ENCODE results near the gene NAA25.

Gene NAA25

DNA sequence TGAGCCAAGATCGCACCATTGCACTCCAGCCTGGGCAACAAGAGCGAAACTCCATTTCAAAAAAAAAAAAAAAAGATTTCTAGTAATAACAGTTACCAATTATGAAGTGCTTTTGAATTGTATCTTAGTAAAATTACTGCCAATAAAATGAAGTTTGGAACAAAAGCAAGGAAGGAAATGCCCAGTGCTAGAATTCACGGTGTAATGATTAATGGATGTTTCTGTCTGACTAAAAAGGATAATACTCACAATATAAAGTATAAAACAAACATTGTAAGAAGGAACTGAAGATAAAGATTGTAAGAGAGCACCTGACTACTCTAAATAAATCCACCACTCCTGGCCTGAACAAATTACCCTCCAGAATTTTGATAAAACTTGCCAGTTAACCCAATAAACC is 99.7 kb downstream of the NAA25 start:
- H3K9me3 ChIP-seq, result no peaks in the 10 kb centered on the region
- no peak overlapping the region for H3K27ac ChIP-seq
- H3K27me3 ChIP-seq, result no peaks in the 10 kb centered on the region
- no peak for TF ChIP-seq CTCF (IDR thresholded peaks at IDR 0.05)
- H3K36me3 ChIP-seq, result no peaks in the 10 kb centered on the region
- H3K4me1 ChIP-seq (ENCODE audit: control insufficient read depth in 1 of 2, insufficient read depth in 1 of 2, low read depth in 1 of 2, low read length in 1 of 2), result peaks cover 23% of the 10 kb centered on the region in 2 experiments
- H3K4me3 ChIP-seq (ENCODE audit: low read depth in 1 of 2, low read length in 1 of 2), result no peak overlapping the region

- H3K27me3 ChIP-seq, result no peaks in the 10 kb centered on the region
Measured at GRCh38 chr12:112007945-112008344, 100.6 kb downstream of the NAA25 start.

GRCh38 chr12:112005419-112006395 is 102.9 kb downstream of the NAA25 start:
- H3K27me3 ChIP-seq, result no peaks in the 10 kb centered on the region
- no peak overlapping the region for H3K4me3 ChIP-seq (ENCODE audit: low read depth in 1 of 2, low read length in 1 of 2)
- no peak for TF ChIP-seq CTCF (IDR thresholded peaks at IDR 0.05)
- H3K4me1 ChIP-seq (ENCODE audit: control insufficient read depth in 1 of 2, insufficient read depth in 1 of 2, low read depth in 1 of 2, low read length in 1 of 2), result peaks cover 10 to 12% of the 10 kb centered on the region in 2 experiments
- H3K36me3 ChIP-seq, result no peaks in the 10 kb centered on the region
- no peak overlapping the region for H3K27ac ChIP-seq
- no peaks in the 10 kb centered on the region for H3K9me3 ChIP-seq

More at GRCh38 chr12:112007945-112008344, 100.6 kb downstream of the NAA25 start:
- TF ChIP-seq CTCF (IDR thresholded peaks at IDR 0.05), result no peak
- H3K27ac ChIP-seq, result no peak overlapping the region
- H3K4me1 ChIP-seq (ENCODE audit: control insufficient read depth in 1 of 2, insufficient read depth in 1 of 2, low read depth in 1 of 2, low read length in 1 of 2), result peaks cover 15 to 18% of the 10 kb centered on the region in 2 experiments
- H3K36me3 ChIP-seq, result no peaks in the 10 kb centered on the region
- no peaks in the 10 kb centered on the region for H3K9me3 ChIP-seq
- H3K4me3 ChIP-seq (ENCODE audit: low read depth in 1 of 2, low read length in 1 of 2), result no peak overlapping the region

GRCh38 chr12:112004041-112004440 is 104.5 kb downstream of the NAA25 start:
- no peaks in the 10 kb centered on the region for H3K36me3 ChIP-seq
- H3K9me3 ChIP-seq, result no peaks in the 10 kb centered on the region
- H3K27me3 ChIP-seq, result no peaks in the 10 kb centered on the region
- no peak overlapping the region for H3K27ac ChIP-seq
- H3K4me1 ChIP-seq (ENCODE audit: control insufficient read depth in 1 of 2, insufficient read depth in 1 of 2, low read depth in 1 of 2, low read length in 1 of 2), result peaks cover 10 to 12% of the 10 kb centered on the region in 2 experiments
- no peak overlapping the region for H3K4me3 ChIP-seq (ENCODE audit: low read depth in 1 of 2, low read length in 1 of 2)
- TF ChIP-seq CTCF (IDR thresholded peaks at IDR 0.05), result no peak

DNA sequence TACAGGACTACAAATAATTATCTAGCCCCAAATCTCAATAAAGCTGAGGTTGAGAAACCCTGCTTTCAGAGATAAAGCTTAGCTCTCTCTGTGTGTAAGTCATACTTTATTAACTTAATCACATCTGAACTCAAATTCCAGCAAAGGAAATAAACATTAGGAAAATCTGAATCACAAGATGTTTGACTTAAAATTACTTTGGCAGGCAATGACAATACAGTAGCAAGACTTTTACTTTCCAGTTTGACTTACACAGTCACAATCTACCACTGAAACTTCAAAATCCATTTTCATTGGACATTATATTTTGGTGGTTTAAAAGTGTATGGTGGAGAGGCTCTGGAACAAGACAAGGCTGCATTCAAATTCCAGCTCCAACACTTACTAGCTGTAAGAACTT is 107.0 kb downstream of the NAA25 start:
- Histone ChIP-seq H3K36me3 (no peaks in the 10 kb centered on the region), H3K9me3 (no peaks in the 10 kb centered on the region), H3K4me3 (ENCODE audit: low read depth in 1 of 2, low read length in 1 of 2) (no peak overlapping the region), H3K27ac (peak overlapping the region; percentile 37), H3K4me1 (ENCODE audit: control insufficient read depth in 1 of 2, insufficient read depth in 1 of 2, low read depth in 1 of 2, low read length in 1 of 2) (peaks cover 10 to 12% of the 10 kb centered on the region in 2 experiments), H3K27me3 (no peaks in the 10 kb centered on the region)
- TF ChIP-seq CTCF (IDR thresholded peaks at IDR 0.05), result no peak
